Raji (cell line): ENCODE measurements around the gene MRPS18A.

Source experiments
- POLR2A ChIP-seq: IDR thresholded peaks from 2 replicates; pipeline ENCODE4 v1.6.1; 2011; ENCODE audit warnings: low read depth, low read length, control low read depth; ENCODE audit not compliant: insufficient read depth

The MRPS18A gene

GRCh38 chr6:43639984-43640800, 47.4 kb downstream of the MRPS18A start:
- no peak for TF ChIP-seq POLR2A

DNA sequence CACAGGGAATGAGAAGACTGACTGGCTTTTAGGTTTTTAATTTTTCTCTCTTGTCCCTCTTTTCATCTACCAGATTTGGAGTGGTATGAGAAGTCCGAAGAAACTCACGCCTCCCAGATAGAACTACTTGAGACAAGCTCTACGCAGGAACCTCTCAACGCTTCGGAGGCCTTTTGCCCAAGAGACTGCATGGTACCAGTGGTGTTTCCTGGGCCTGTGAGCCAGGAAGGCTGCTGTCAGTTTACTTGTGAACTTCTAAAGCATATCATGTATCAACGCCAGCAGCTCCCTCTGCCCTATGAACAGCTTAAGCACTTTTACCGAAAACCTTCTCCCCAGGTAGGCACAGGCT, 51.3 kb downstream of the MRPS18A start:
- no peak for TF ChIP-seq POLR2A

DNA sequence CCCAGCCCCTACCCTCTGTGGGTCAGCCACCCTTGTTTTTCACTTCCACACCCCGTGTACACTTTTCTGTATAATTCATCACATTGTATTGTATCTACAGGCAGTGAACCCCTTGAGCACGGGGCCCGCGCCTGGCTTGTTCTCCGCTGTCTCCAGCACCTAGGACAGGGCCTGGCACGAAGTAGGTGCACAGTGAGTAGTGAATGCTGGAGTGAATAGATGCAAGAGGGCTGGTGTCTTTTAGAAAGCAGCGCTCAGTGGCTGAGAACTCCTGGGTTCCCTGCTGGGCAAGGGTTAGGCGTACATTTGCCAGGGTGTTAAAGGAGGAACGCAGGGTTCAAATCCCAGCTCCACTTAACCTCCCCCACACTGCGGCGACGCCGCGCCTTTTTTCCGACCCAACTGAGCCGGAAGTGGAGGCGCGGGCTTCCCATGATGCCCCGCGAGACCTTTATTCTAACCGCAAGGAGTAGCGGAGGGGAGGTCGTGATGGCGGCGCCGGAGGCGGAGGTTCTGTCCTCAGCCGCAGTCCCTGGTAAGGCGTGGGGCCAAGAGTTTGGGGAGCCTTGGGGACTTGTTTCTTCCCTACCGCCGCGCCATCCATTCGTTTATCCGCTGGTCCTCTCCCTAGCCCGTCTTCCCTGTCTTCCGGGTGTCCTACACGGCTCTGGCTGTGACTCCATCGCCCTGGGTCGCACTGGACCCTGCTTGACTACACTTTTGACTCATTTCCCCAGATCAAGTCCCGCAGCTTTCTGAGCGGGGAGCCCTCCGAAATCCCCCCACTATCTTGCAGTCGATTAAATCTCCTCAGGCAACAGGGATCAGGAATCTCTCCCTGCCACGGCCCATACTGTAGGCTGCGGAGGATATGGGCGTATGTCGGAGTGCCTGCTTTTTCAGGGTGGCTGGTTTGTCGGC, 51.9 kb downstream of the MRPS18A start, which contains the start of gene MAD2L1BP:
Gene MAD2L1BP, plus strand, starts transcription at position 454 of the 921 bp plus-strand sequence. Its CDS starts 36 bp downstream, at position 490.
- peak; percentile 98 for TF ChIP-seq POLR2A

GRCh38 chr6:43634702-43635303, 52.8 kb downstream of the MRPS18A start:
- TF ChIP-seq POLR2A, result no peak

DNA sequence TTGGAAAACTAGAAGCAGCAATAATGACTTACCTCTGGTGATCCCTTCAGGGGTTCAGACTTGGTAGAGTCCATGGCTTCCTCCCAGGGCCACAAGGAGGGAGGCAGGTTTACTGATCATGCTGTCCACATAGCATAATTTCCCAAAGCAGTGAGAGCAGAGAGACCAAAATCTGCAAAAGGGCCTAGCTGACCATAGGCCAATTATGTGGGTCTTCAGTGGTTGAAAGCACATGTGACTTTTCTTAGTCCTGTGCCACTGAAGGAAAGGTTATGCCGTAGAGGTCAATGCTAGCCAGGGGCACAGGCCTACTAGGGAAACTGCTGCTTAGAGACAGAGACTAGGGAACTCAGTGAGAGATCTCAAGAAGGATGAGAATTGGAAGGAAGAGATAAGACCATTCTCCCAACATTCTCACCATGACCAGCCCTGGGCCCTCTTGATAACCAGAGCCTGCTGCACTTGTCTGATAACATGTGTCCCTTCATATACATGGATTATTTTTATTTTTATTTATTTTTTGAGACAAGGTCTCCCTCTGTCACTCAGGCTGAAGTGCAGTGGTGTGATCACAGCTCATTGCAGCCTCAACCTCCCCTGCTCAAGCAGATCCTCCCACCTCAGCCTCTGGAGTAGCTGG, 56.5 kb downstream of the MRPS18A start:
- no peak for TF ChIP-seq POLR2A

- peak; percentile 87 for TF ChIP-seq POLR2A
Observed at GRCh38 chr6:43629505-43630300, 57.9 kb downstream of the MRPS18A start.

DNA sequence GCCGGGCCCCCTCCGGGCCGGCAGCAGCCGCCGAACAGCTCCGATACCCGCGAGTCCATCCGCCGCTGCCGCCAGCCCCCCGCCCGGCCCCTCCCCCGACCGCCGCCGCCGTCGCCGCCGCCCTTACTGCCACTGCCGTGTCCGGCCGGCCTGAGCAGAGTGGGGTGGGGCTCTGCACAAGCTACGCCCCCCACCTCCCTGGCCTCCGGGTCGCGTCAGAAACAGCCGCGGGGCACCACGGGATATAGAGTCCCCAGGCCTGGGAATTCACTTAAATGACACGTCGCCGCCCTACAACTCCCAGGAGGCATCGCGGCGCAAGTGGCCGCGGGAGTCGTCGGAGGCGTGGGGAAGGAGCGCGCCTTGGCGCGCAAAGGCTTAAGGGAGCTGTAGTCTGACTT, 58.5 kb downstream of the MRPS18A start, which contains the start of gene GTPBP2:
Gene GTPBP2, minus strand, starts transcription at position 161 of the 401 bp plus-strand sequence. Its CDS starts 102 bp downstream, at position 59.
- TF ChIP-seq POLR2A, result no peak

GRCh38 chr6:43628393-43629103, 59.0 kb downstream of the MRPS18A start:
- TF ChIP-seq POLR2A, result no peak; the same call in 1 of the 2 replicates

DNA sequence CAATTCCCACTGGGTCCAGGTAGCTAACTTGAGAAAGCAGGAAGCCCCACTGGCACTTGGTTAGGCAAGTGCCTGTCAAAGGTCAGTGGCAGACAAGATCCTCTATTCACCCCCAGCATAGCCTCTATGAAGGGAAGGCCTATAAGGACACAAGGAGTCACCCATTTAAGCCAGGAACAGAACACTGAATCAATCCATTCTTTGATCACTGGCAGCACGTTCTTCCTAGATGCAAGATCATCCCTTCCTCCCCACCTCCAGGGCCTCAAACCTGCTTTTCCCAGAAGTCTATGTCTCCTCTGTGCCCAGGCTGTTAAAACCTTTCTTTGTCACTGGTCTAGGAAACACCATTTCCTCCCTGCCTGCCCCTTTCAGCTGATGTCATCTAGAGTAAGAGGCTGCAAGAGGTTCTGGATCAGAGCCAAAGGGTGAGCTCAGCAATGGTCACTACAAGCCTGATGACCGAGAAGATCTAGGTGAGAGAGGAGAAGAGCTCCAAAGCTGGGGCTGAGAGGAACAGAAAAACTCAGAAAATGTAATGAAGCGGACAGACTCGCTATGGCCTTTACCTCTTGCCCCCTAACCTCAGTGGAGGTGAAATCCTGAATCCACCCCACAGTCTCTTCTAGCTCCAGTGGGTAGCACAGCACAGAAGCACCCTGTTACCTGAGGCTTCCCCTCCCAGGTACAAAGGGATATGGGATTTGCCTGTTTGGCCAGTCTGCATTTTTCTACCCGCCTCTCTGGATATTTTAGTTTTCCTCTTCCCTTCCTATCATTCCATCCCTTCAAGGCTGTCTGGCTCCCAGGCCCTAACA, 60.4 kb downstream of the MRPS18A start:
- TF ChIP-seq POLR2A, result no peak

DNA sequence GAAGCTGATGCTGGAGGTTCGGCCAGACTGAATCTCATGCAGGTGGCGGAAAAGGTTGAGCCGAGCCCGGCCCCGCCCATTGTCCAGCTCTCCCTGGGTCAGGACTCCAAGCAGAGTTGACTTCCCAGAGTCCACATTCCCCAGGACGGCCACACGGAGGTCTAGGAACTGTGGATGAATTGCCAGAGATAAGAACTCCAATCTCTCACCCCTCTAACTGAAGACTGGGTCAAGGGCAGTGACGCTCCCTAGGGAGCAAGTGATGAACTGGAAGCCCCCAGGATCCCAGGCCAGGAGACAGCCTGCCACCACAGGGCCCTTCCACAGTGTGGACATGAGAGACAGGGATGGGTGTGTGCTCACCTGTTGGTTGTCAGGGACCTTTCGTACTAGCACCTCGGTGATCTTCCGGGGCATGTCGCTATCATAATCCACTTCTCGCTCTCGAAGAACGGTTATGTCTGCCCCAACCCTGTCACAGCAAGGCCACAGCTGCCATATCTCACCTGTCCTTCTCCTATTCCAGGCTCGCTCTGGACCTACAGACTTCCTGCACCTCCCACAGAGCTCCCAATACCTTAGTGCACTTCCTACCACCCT, 62.1 kb downstream of the MRPS18A start:
- TF ChIP-seq POLR2A, result no peak

GRCh38 chr6:43624786-43625288, 62.8 kb downstream of the MRPS18A start:
- TF ChIP-seq POLR2A, result no peak

GRCh38 chr6:43623880-43624785, 63.5 kb downstream of the MRPS18A start:
- no peak for TF ChIP-seq POLR2A
